ENCODE measurements around the gene CHMP4A. TPM values are rescaled to one million over a fixed set of nuclear protein-coding genes. Genes with fewer than 3 reads are reported as not detected.

CHMP4A gene
- total RNA-seq, 1 donor from 2014 or later: 32.2 TPM

- H3K27ac Mint-ChIP-seq (ENCODE audit: unreplicated experiment): no peak overlapping the region
- Histone ChIP-seq H3K4me1 (ENCODE audit: insufficient read depth, low read length) (peaks cover 11% of the 10 kb centered on the region), H3K79me2 (ENCODE audit: insufficient read depth, low read length) (no peaks in the 10 kb centered on the region), H3K4me3 (ENCODE audit: insufficient read depth, low read depth, low read length) (no peak overlapping the region), H4K20me1 (ENCODE audit: insufficient read depth, low read length) (no peaks in the 10 kb centered on the region), H3K9me3 (ENCODE audit: insufficient read depth, low read depth, low read length) (no peaks in the 10 kb centered on the region), H3K9ac (ENCODE audit: low read length) (no peak overlapping the region), H3K27ac (ENCODE audit: low read depth, low read length) (no peak overlapping the region), H2AFZ (ENCODE audit: low read depth, low read length) (no peak overlapping the region), H3K36me3 (ENCODE audit: insufficient read depth, low read length) (no peaks in the 10 kb centered on the region), H3K4me2 (ENCODE audit: low read length) (no peak overlapping the region), H3K27me3 (ENCODE audit: insufficient read depth, low read length) (no peaks in the 10 kb centered on the region)
- TF ChIP-seq EZH2 (IDR thresholded peaks at IDR 0.05; ENCODE audit: insufficient read depth, low read length): no peak
- TF ChIP-seq, protein P1, sequence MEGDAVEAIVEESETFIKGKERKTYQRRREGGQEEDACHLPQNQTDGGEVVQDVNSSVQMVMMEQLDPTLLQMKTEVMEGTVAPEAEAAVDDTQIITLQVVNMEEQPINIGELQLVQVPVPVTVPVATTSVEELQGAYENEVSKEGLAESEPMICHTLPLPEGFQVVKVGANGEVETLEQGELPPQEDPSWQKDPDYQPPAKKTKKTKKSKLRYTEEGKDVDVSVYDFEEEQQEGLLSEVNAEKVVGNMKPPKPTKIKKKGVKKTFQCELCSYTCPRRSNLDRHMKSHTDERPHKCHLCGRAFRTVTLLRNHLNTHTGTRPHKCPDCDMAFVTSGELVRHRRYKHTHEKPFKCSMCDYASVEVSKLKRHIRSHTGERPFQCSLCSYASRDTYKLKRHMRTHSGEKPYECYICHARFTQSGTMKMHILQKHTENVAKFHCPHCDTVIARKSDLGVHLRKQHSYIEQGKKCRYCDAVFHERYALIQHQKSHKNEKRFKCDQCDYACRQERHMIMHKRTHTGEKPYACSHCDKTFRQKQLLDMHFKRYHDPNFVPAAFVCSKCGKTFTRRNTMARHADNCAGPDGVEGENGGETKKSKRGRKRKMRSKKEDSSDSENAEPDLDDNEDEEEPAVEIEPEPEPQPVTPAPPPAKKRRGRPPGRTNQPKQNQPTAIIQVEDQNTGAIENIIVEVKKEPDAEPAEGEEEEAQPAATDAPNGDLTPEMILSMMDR (IDR thresholded peaks at IDR 0.05; ENCODE audit: insufficient read depth, low read depth, low read length): no peak
- H3K4me1 Mint-ChIP-seq (ENCODE audit: low read depth, unreplicated experiment): peaks cover 24% of the 10 kb centered on the region
- no peaks in the 10 kb centered on the region for H3K9me3 Mint-ChIP-seq (ENCODE audit: unreplicated experiment)
- H3K27me3 Mint-ChIP-seq (ENCODE audit: low read depth, unreplicated experiment): peaks cover 4% of the 10 kb centered on the region
- H3K36me3 Mint-ChIP-seq (ENCODE audit: low read depth, unreplicated experiment): peaks cover 28% of the 10 kb centered on the region
- H3K4me3 Mint-ChIP-seq (ENCODE audit: unreplicated experiment): no peak overlapping the region
- DNase-seq (ENCODE audit: low read depth) (no peak), FAIRE-seq (no peak)
Observed at GRCh38 chr14:24252289-24253124, 39.2 kb upstream of the CHMP4A start.

- Mint-ChIP-seq H3K36me3 (ENCODE audit: low read depth, unreplicated experiment) (peaks cover 26% of the 10 kb centered on the region), H3K4me3 (ENCODE audit: unreplicated experiment) (no peak overlapping the region), H3K4me1 (ENCODE audit: low read depth, unreplicated experiment) (peaks cover 22% of the 10 kb centered on the region), H3K27me3 (ENCODE audit: low read depth, unreplicated experiment) (peaks cover under 1% of the 10 kb centered on the region), H3K9me3 (ENCODE audit: unreplicated experiment) (no peaks in the 10 kb centered on the region), H3K27ac (ENCODE audit: unreplicated experiment) (peak overlapping the region; percentile 9)
- DNase-seq (ENCODE audit: low read depth) (peak; percentile 47), FAIRE-seq (no peak)
- no peaks in the 10 kb centered on the region for H3K9me3 ChIP-seq (ENCODE audit: insufficient read depth, low read depth, low read length)
- H3K4me2 ChIP-seq (ENCODE audit: low read length): no peak overlapping the region
- H3K27ac ChIP-seq (ENCODE audit: low read depth, low read length): no peak overlapping the region
- peak overlapping the region; percentile 8 for H3K9ac ChIP-seq (ENCODE audit: low read length)
- H4K20me1 ChIP-seq (ENCODE audit: insufficient read depth, low read length): no peaks in the 10 kb centered on the region
- H3K79me2 ChIP-seq (ENCODE audit: insufficient read depth, low read length): no peaks in the 10 kb centered on the region
- H2AFZ ChIP-seq (ENCODE audit: low read depth, low read length): no peak overlapping the region
- no peak overlapping the region for H3K4me3 ChIP-seq (ENCODE audit: insufficient read depth, low read depth, low read length)
- H3K27me3 ChIP-seq (ENCODE audit: insufficient read depth, low read length): no peaks in the 10 kb centered on the region
- no peaks in the 10 kb centered on the region for H3K36me3 ChIP-seq (ENCODE audit: insufficient read depth, low read length)
- TF ChIP-seq EZH2 (IDR thresholded peaks at IDR 0.05; ENCODE audit: insufficient read depth, low read length): no peak
- TF ChIP-seq, protein P1 (IDR thresholded peaks at IDR 0.05; ENCODE audit: insufficient read depth, low read depth, low read length): no peak
- peaks cover 11% of the 10 kb centered on the region for H3K4me1 ChIP-seq (ENCODE audit: insufficient read depth, low read length)
Observed at GRCh38 chr14:24251880-24252288, 38.6 kb upstream of the CHMP4A start.

DNA sequence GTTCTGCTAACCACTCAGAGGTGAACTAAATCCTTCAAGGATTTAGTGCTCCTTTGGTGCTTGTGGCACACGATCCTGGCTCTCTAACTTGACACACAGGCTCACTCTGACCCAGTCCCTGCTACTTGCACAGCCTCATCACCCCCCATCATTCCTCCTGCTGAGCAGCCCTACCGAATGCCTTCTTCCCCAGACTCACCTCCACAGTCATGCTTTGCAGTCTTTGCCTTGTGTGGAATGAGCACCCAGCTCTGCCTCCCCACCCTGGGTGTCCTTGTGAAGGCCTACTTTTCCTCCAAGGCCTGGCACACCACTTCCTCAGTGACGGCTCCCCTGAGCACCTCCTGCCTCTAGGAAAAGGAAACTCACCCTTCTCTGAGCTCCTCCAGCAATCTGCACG is 37.1 kb upstream of the CHMP4A start:
- Histone ChIP-seq H3K79me2 (ENCODE audit: insufficient read depth, low read length) (no peaks in the 10 kb centered on the region), H3K9me3 (ENCODE audit: insufficient read depth, low read depth, low read length) (no peaks in the 10 kb centered on the region), H3K4me1 (ENCODE audit: insufficient read depth, low read length) (peaks cover 11% of the 10 kb centered on the region), H3K27me3 (ENCODE audit: insufficient read depth, low read length) (no peaks in the 10 kb centered on the region), H3K4me2 (ENCODE audit: low read length) (no peak overlapping the region), H3K27ac (ENCODE audit: low read depth, low read length) (no peak overlapping the region), H4K20me1 (ENCODE audit: insufficient read depth, low read length) (no peaks in the 10 kb centered on the region), H3K36me3 (ENCODE audit: insufficient read depth, low read length) (no peaks in the 10 kb centered on the region), H3K9ac (ENCODE audit: low read length) (no peak overlapping the region), H3K4me3 (ENCODE audit: insufficient read depth, low read depth, low read length) (no peak overlapping the region), H2AFZ (ENCODE audit: low read depth, low read length) (no peak overlapping the region)
- Mint-ChIP-seq H3K4me3 (ENCODE audit: unreplicated experiment) (no peak overlapping the region), H3K4me1 (ENCODE audit: low read depth, unreplicated experiment) (peaks cover 22% of the 10 kb centered on the region), H3K9me3 (ENCODE audit: unreplicated experiment) (no peaks in the 10 kb centered on the region), H3K36me3 (ENCODE audit: low read depth, unreplicated experiment) (peaks cover 24% of the 10 kb centered on the region), H3K27me3 (ENCODE audit: low read depth, unreplicated experiment) (no peaks in the 10 kb centered on the region), H3K27ac (ENCODE audit: unreplicated experiment) (peak overlapping the region; percentile 15)
- DNase-seq (ENCODE audit: low read depth) (no peak), FAIRE-seq (no peak)
- TF ChIP-seq, protein P1 (IDR thresholded peaks at IDR 0.05; ENCODE audit: insufficient read depth, low read depth, low read length): no peak
- no peak for TF ChIP-seq EZH2 (IDR thresholded peaks at IDR 0.05; ENCODE audit: insufficient read depth, low read length)

Data from astrocyte (in vitro differentiated cells and primary cell).